GM12873 (cell line): ENCODE data around the gene COMT.

ENCODE experiments used
- TF ChIP-seq, protein P1 (sequence below): IDR thresholded peaks from 2 replicates; pipeline ENCODE4 v1.5.1; 2012; ENCODE audit warnings: low read depth, mild to moderate bottlenecking, moderate library complexity, low read length, control low read depth; ENCODE audit not compliant: insufficient read depth; ENCODE audit errors: missing control alignments

Gene COMT

GRCh38 chr22:19951346-19951745 lies 9.8 kb downstream of the COMT start:
- TF ChIP-seq, protein P1, sequence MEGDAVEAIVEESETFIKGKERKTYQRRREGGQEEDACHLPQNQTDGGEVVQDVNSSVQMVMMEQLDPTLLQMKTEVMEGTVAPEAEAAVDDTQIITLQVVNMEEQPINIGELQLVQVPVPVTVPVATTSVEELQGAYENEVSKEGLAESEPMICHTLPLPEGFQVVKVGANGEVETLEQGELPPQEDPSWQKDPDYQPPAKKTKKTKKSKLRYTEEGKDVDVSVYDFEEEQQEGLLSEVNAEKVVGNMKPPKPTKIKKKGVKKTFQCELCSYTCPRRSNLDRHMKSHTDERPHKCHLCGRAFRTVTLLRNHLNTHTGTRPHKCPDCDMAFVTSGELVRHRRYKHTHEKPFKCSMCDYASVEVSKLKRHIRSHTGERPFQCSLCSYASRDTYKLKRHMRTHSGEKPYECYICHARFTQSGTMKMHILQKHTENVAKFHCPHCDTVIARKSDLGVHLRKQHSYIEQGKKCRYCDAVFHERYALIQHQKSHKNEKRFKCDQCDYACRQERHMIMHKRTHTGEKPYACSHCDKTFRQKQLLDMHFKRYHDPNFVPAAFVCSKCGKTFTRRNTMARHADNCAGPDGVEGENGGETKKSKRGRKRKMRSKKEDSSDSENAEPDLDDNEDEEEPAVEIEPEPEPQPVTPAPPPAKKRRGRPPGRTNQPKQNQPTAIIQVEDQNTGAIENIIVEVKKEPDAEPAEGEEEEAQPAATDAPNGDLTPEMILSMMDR, result no peak

DNA sequence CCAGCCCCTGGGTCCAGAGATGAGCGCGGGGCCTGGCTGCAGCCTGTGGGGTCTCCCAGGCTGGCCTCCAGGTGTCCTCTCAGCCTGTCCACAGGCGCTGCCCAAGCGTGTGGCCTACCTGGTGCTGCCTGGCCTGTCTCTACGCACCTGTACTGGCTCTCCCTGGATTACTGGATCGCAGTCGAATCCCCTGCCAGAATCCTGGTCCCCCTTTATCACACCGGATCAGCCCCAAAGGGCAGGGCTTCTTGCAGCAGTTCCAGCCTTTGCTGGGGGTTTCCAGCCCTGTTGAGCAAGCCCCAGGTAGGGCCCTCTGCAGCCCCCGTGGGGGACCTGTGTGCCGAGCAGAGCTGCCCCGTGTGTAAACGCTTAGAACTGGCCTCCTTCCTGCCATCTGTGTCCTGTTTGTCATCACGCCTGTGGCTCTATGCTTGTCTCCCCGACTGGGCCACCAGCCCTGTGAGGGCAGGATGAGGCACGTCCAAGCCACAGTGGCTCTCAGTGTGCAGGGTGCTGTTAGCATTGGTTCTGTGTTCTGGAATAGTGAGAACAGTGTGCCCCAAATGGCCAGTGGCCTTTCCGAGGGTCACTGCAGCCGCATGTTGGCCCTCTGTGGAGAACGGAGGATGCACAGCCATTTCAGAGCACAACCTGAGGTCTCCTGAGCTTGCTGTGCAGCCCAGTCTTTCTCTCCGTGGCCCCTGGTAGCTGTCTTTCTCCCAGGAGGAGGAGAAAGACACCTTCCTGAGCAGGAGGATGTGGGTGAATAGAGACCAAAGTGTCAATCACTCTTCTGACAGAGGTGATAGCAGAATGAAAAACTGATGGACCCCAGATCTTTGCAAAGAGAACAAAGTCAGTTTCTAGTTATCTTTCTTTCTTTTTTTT lies 13.9 kb downstream of the COMT start:
- TF ChIP-seq, protein P1, result no peak

DNA sequence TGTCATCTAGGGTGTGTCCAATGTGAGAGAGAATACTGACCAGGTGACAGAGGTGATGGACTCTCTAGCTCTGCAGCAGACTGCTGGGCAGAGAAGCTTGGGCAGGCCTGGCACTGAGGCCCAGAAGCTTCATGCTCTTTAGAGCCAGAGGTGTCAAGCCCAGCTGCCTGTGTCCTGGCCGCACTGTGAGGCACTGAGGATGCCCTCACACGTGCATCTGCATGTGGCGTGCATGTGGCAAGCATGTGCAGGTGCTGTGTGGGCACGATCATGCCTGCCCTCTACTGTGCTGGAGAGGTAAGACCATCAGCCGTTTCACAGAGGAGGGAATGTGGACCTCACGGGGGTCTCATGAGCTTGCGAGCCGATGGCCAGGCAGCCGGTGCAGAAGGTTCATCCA lies 15.9 kb downstream of the COMT start:
- TF ChIP-seq, protein P1, result peak; percentile 15

DNA sequence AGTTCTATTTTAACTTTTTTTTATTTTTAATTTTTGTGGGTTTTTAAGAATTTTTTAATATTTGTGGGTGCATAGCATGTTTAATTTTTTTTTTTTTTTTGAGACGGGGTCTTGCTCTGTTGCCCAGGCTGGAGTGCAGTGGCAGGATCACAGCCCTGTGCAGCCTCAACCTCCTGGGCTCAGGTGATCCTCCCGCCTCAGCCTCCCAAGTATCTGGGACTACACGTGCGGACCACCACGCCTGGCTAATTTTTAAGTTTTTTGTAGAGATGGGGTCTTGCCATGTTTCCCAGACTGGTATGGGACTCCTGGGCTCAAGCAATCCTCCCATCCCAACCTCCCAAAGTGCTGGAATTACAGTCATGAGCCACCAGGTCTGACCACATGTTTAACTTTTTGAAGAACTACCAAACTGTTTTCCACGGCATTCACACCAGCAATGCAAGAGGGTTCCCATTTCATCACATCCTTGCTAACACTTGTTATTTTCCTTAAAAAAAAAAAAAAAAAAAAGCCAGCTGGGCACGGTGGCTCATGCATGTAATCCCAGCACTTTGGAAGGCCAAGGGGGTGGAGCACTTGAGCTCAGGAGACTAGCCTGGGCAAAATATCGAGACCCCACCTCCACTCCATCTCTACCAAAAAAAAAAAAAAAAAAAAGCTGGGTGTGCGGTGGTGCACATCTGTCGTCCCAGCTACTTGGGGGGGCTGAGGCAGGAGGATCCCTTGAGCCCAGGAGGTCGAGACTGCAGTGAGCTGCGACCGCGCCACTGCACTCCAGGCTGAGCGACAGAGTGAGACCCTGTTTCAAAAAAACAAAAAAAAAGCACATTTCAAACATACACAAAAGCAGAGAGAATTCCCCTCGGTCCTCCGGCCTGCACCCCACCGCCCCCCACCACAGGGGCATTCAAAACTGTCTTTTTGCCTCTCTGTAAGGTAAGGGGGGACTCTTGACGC lies 16.8 kb downstream of the COMT start:
- TF ChIP-seq, protein P1, result no peak

DNA sequence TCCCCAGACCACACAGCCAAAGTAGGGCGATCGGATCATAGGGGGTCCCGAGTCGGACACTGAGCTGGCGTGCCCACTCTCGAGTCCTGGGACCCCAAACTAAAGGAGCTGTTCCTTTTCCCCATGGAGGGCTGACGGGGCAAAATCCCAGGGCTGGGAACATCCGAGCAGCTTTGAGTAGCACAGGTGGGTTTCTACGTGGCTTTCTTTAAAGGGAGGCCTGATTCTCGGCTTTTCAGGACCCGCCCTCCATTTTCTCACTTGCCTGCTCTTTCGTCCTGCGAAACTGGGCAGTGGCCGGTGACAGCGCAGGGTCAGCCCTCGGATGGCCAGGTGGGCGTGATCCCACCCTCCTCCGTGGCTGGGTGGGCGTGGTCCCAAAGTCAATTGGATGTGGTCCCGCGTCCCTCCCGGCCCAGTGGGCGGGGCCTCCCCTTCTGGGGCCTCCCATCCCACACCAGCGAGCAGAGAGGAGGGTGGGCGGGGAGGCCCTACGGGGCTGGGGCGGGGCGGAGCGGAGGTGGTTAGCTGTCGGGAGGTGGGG lies 17.5 kb downstream of the COMT start:
- TF ChIP-seq, protein P1, result no peak

DNA sequence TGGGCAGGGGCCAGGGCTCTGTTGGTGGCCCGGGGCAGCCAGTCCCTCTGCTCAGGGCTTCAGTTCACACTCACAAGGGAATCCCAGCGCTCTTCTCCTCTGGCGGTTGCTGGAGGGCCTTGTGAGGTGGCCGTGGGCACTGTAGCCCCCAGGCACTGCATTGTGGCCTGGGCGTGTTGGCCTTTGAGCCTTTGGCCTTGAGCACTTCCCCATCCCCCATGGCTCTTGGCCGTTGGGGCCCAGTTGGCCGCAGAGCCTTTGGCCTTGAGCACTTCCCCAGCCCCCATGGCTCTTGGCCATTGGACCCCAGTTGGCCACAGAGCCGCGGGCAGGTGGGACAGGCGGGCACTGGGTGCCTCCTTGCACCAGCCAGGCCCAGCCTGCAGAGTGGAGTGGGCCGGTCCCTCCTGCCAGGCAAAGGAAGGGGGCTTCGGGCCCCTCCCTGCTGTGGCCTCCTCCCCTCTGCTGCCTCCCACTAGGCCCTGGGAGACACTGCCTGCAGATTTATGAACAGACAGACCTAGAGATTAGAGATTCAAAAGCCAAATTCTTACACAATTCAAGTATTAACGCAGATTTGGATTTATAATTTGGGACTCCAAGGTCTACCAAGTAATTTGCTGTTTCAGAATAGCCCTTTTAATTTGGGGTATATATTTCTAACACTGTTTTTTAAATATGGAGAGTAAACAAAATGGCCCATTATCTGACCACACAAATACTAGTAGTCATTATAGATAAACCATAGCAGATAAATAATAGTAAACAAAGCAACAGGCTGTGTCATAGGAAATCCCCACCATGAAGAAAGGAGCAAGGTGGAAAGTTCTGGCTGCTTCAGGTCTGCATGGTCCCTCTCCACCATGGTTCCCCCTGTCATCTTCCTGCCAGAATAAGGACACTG lies 18.3 kb downstream of the COMT start:
- TF ChIP-seq, protein P1, result no peak
